Psoas muscle (tissue), 8 donors: ENCODE measurements around the gene VPS45. TPM values are rescaled to one million over a fixed set of nuclear protein-coding genes. Genes with fewer than 3 reads are reported as not detected.
"Not testable (repeated sequence)": the region's sequence is repeated elsewhere in the genome, so short reads cannot be mapped to it uniquely, and the experiment has no call there.

Experiments
- ATAC-seq, 4 donors: fragments of 200-7000 bp; cut with Tn5 transposase; one replicate each; pipeline ENCODE4 v1.9.1; 2020; ENCODE audit warnings: moderate library complexity in 3 of 4, mild to moderate bottlenecking in 2 of 4
- DNase-seq, 2 donors: peaks; one replicate each; pipeline ENCODE4 v3.0.0-alpha.2; 2020
- H3K27ac ChIP-seq: fragments of 200-600 bp; one replicate; pipeline ENCODE4 v1.8.0; 2022
- H3K27me3 ChIP-seq, 3 donors: fragments of 200-600 bp in 1 of 3; one replicate each; pipeline versions ENCODE4 v1.6.1 to v1.8.0; 2013 to 2022; ENCODE audit warnings: low read length in 2 of 3, mild to moderate bottlenecking in 2 of 3, moderate library complexity in 1 of 3; ENCODE audit not compliant: insufficient read depth in 3 of 3
- H3K36me3 ChIP-seq, 2 donors: fragments of 200-600 bp in 1 of 2; one replicate each; pipeline versions ENCODE4 v1.6.1 to v1.8.0; 2013 to 2022; ENCODE audit warnings: low read depth in 1 of 2, mild to moderate bottlenecking in 1 of 2, moderate library complexity in 1 of 2; ENCODE audit not compliant: insufficient read depth in 1 of 2
- H3K4me1 ChIP-seq: fragments of 200-600 bp; one replicate; pipeline ENCODE4 v1.8.0; 2022
- H3K4me3 ChIP-seq: fragments of 200-600 bp; one replicate; pipeline ENCODE4 v1.8.0; 2022; ENCODE audit warnings: mild to moderate bottlenecking
- H3K9me3 ChIP-seq: fragments of 200-600 bp; one replicate; pipeline ENCODE4 v1.8.0; 2022
- WGBS, 3 donors: extraction: QIAGEN DNeasy Blood & Tissue Kit; methylation state at CpG; one replicate each; pipeline versions ENCODE4 v1.1.6 to v1.1.7; 2013; 5-methylcytosine and 5-hydroxymethylcytosine counted together
- intact Hi-C, 2 donors: fragments of 100-400 bp; cut with DNase I; formaldehyde crosslinking; loops; one replicate each; pipeline versions ENCODE4 v1.11.0 to v1.14.2; 2022
- polyA plus RNA-seq, 3 donors: library from polyadenylated mRNA; stranded (reverse); fragments of 200-250 nt; gene quantifications; one replicate each; pipeline ENCODE4 v1.2.3, GENCODE V29; 2013
- total RNA-seq, 4 donors: library from RNA; stranded (reverse); fragmentation: NEBNext Ultra II Directional in 2 of 4; extraction: Animal tissue kit (Norgen Biotek cat#: 25700) in 2 of 4; gene quantifications; one replicate each; pipeline versions ENCODE4 v1.2.1 to v1.2.4, GENCODE V29; 2021 to 2023
- TF ChIP-seq, protein P1 (sequence below): fragments of 200-600 bp; IDR thresholded peaks from one replicate; pipeline ENCODE4 v1.8.0; 2022; ENCODE audit warnings: antibody characterized with exemption
- donor health status: healthy with polysubstance abuse.
- donor health status: DM: no; HTN: no; CAD: no; lungs with moderate emphysema.
- donor health status: Bipolar disorder and iron deficiency.
- donor health status: healthy.
- donor health status: DM: yes; HTN: yes; CAD: no.
- donor health status: DM: no; HTN: no; CAD: no.
- donor health status: DM: no; HTN: no; CAD: no.
- donor health status: DM: yes; HTN: yes; CAD: no.

Gene VPS45
- total and polyA plus RNA-seq, 7 donors, result 13.0 to 36.0 (median 19.1) TPM

DNA sequence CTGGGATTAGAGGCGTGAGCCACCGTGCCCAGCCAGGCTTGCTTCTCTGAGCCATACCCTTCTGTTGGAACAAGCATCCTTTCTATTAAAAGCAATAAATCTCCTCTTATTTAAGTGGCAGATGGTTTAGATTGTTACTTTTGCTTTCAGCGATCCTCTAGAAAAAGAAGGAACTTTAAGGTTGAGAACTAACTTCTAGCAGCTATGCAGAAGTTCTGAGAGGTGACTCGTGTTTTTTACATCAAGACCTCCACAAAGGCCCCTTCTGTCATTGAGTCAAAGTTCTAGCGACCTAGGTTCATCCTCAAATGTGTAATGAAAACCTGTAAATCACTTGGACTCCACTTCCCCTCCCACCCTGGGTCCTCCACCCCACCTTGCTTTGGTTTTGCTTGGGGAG lies 112.9 kb downstream of the VPS45 start:
- Histone ChIP-seq H3K27ac (no peak overlapping the region), H3K36me3 (no peaks in the 10 kb centered on the region), H3K9me3 (no peaks in the 10 kb centered on the region), H3K4me3 (no peak overlapping the region), H3K4me1 (no peaks in the 10 kb centered on the region), H3K27me3 (no peaks in the 10 kb centered on the region)
- ATAC-seq (no peak), DNase-seq (no peak)
- intact Hi-C loops, result no loop called here
- TF ChIP-seq, protein P1, sequence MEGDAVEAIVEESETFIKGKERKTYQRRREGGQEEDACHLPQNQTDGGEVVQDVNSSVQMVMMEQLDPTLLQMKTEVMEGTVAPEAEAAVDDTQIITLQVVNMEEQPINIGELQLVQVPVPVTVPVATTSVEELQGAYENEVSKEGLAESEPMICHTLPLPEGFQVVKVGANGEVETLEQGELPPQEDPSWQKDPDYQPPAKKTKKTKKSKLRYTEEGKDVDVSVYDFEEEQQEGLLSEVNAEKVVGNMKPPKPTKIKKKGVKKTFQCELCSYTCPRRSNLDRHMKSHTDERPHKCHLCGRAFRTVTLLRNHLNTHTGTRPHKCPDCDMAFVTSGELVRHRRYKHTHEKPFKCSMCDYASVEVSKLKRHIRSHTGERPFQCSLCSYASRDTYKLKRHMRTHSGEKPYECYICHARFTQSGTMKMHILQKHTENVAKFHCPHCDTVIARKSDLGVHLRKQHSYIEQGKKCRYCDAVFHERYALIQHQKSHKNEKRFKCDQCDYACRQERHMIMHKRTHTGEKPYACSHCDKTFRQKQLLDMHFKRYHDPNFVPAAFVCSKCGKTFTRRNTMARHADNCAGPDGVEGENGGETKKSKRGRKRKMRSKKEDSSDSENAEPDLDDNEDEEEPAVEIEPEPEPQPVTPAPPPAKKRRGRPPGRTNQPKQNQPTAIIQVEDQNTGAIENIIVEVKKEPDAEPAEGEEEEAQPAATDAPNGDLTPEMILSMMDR, result no peak
- WGBS, 3 donors, result 65 to 70% (median 67%) methylated on average over 5 of the region's 5 CpGs

DNA sequence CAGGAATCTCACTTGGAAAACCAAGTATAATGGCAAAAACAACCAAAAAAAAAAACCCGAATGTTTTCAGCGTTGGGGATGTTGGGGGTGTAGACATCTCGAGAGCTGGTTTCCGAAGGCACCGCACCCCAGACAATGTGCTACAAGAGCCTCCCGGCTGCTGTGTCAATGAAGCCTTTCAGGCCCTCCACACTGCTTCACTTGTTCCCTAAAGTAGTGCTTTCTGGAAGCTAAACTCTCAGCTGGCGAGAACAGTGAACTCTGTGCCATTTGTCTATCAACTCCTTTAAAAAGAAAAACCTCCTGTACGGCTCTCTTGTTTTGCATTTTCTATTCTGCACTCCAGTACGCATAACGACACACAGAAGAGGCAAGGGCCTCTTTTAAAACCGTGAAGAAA lies 114.7 kb downstream of the VPS45 start:
- TF ChIP-seq, protein P1, result no peak
- Histone ChIP-seq H3K36me3 (no peaks in the 10 kb centered on the region), H3K27me3 (no peaks in the 10 kb centered on the region), H3K4me1 (no peaks in the 10 kb centered on the region), H3K27ac (no peak overlapping the region), H3K9me3 (no peaks in the 10 kb centered on the region), H3K4me3 (no peak overlapping the region)
- no peak for DNase-seq
- 66 to 70% (median 69%) methylated on average over 11 of the region's 11 CpGs for WGBS, 3 donors
- intact Hi-C loops, result no loop called here
- ATAC-seq, result no peak

DNA sequence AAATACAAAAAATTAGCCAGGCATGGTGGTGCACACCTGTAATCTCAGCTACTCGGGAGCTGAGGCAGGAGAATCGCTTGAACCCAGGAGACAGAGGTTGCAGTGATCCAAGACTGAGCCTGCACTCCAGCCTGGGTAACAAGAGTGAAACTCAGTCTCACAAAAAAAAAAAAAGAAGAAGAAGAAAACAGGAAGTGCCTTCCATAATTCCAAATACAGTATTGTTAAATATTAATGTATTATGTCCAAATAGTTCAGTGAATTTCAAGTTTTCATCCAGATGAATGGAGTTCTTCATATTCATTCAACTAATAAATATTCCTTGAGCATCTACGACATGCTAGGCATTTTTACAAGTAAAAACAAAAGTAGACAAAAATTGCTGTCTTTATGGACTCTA lies 115.5 kb downstream of the VPS45 start:
- no peak for DNase-seq
- ATAC-seq, result no peak
- TF ChIP-seq, protein P1, result no peak
- intact Hi-C loops, result no loop called here
- Histone ChIP-seq H3K27ac (no peak overlapping the region), H3K4me1 (no peaks in the 10 kb centered on the region), H3K36me3 (no peaks in the 10 kb centered on the region), H3K9me3 (no peaks in the 10 kb centered on the region), H3K4me3 (no peak overlapping the region), H3K27me3 (no peaks in the 10 kb centered on the region)
- 80 to 90% (median 83%) methylated on average over 3 of the region's 3 CpGs for WGBS, 3 donors

DNA sequence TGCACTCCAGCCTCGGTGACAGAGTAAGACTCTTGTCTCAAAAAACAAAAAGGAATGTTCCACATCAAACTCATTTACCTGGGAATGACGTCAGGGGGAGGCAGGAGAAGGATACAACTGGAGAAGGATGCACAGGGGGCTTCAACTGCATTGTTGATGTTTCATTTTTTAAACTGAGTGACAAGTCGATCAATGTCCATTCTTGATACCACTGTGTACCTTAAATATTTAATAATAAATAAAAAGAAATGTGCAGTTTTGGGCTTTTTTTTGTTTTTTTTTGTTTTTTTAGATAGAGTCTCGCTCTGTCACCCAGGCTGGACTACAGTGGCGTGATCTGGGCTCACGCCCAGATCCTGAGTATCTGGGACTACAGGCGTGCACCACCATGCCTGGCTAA lies 117.9 kb downstream of the VPS45 start:
- 85 to 93% (median 90%) methylated on average over 7 of the region's 7 CpGs for WGBS, 3 donors
- TF ChIP-seq, protein P1, result no peak
- ATAC-seq (no peak), DNase-seq (no peak)
- no peaks in the 10 kb centered on the region for H3K4me1 ChIP-seq
- no peaks in the 10 kb centered on the region for H3K36me3 ChIP-seq
- H3K9me3 ChIP-seq, result no peaks in the 10 kb centered on the region
- no peak overlapping the region for H3K27ac ChIP-seq
- intact Hi-C loops, result no loop called here
- no peaks in the 10 kb centered on the region for H3K27me3 ChIP-seq
- no peak overlapping the region for H3K4me3 ChIP-seq

DNA sequence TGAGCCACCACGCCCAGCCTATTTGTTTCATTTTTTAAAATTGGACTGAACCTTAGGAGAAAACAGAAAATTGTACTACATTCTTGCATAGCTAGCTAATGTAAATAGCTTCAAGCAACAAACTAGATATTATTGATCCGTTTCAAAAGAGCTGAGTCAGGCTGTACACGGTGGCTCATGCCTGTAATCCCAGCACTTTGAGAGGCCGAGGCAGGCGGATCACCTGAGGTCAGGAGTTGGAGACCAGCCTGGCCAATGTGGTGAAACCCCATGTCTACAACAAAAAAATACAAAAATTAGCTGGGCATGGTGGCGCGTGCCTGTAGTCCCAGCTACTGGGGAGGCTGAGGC lies 118.8 kb downstream of the VPS45 start:
- not testable (repeated sequence) for H3K4me3 ChIP-seq
- peak in 1 of 4 donors; percentile 19 for ATAC-seq

More for the DNA sequence above, 118.8 kb downstream of the VPS45 start:
- H3K36me3 ChIP-seq, H3K27ac ChIP-seq, DNase-seq, intact Hi-C loops, H3K27me3 ChIP-seq, H3K9me3 ChIP-seq, H3K4me1 ChIP-seq: not testable (repeated sequence)
- WGBS, 3 donors, result 87 to 88% (median 87%) methylated on average over 7 of the region's 7 CpGs
